HG02678 (cell line): Measurements from ENCODE around the gene MCCC2.
"Not testable (repeated sequence)": the region's sequence is repeated elsewhere in the genome, so short reads cannot be mapped to it uniquely, and the experiment has no call there.

Experiments
- ATAC-seq: cut with Tn5 transposase; IDR thresholded peaks from one replicate; pipeline ENCODE4 v1.9.1; 2021; ENCODE audit warnings: mild to moderate bottlenecking, moderate library complexity; ENCODE audit not compliant: unreplicated experiment

MCCC2 gene

DNA sequence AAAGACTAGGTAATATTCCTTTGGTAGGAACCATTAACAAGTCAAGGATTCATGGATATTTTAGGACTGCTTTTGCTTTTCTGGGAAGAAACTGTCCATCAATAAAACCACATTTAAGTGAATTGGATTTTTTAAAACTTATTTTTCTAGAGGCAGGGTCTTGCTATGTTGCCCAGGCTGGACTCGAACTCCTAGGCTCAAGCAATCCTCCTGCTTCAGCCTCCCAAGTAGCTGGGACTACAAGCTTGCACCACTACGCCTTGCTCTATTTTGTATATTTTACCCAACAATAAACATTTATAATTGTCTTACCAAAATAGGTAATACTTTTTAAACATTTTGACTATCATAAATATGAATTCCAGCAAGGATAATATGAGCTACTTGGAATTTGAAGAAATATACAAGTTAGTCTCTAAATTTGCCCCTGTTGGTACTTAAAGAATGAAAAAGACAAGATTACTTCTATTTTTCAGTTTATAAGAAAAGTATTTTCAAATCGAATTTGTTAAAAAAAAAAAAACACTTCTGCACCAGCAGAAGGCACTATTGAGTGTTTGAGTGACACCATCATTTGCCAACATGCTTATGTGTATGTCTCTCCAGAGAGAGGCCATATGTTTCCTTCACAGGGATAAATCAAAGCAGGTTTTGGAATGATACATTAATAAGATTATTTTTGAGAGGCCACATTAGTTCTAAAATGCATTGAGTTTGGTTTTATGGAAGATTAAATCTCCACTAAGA is 71.9 kb downstream of the MCCC2 start:
- ATAC-seq, result no peak

DNA sequence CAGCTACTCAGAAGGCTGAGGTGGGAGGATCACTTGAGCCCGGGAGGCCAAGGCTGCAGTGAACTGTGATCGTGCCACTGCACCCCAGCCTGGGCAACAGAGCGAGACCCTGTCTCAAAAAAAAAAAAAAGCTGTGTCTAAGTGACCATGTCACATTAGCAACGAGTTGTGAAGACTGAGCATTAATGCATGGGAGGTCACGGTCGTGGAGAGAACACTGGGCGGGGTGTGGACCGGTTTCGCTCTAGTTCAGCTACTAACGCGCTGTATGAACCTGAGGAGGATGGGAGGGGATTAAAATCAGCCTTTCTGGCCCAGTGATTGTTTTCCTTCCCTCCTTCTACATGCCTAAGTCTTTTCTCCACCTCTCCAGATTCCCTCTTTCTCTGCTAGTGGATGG is 75.2 kb downstream of the MCCC2 start:
- ATAC-seq, result no peak

DNA sequence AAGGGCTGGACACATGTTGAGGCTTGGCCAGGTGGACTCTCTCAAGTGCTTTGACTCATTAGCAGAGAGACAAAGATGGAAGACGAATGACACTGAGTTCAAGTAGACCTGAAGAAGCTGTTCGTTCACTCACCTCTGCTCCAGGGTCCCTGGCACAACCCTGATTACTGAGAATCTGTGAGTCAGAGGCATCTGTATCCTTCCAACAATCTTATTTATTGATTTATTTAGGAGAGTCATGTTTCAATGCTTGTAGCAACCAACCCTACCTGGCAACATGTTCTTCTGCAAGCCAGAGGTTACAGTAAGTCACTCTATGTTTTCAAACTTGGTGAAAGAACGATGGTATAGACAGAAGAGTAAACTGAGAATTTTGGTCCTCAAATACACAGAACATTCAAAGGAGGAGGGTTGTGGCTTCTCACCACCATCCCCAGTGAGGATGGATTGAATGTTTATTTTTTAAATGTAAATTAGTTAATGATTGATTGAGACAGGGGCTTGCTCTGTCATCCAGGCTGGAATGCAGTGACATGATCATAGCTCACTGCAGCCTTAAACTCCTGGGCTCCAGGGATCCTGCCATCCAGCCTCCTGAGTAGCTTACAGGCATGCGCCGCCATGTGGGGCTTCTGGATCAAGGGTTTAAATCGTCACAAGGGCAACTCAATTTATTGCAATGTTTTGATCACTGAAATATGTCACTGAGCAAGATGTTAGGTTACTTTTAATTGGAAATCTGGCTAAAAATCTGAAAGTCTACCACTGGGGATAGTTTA is 76.2 kb downstream of the MCCC2 start:
- no peak for ATAC-seq

DNA sequence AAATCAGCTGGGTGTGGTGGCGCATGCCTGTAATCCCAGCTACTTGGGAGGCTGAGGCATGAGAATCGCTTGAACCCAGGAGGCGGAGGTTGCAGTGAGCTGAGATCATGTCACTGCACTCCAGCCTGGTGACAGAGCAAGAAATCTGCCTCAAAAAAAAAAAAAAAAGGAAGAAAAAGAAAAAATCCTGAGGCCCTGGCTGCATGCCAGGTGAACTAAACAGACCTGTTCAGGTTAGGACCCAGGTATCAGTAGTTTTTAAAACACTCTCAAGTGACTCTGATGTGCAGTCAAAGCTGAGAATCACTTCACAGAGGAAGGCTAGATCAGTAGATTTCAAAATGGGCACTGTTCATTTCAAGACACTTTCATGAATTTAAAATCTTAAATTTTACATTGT is 77.5 kb downstream of the MCCC2 start:
- not testable (repeated sequence) for ATAC-seq

DNA sequence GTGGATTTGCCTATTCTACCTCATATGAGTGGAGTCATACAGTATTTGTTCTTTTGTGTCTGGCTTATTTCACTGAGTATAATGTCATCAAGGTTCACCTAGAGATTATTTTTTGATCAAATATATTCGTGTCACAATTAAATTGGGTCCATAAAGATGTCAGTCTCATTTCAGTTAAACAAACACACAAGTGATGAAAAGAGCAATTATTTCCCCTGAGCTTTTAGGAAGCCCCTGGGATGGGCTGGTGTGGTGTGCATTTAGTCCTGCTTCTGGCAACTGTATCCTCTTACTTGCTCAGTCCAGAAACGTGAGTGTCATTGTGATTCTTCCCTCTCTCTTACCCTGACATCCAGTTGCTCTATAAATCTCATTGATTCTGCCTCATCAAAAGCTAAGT is 79.2 kb downstream of the MCCC2 start:
- no peak for ATAC-seq

DNA sequence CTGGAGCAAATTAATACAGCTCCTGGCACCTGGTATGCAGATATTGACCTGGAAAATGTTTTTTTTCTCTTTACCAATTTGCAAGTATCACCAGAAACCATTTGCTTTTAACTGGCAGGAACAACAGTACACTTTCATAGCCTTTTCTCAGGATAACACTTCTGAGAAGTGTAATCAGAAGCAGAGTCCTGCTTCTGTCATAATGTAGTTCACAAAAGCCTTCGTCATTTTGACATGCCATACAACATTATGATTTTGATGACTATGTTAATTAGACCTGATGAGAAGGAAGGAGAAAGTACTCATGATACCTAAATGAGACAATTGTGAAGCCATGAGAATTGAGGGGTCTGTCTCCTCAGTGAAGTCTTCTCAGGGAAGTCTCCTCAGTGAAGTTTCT is 90.8 kb downstream of the MCCC2 start:
- no peak for ATAC-seq

DNA sequence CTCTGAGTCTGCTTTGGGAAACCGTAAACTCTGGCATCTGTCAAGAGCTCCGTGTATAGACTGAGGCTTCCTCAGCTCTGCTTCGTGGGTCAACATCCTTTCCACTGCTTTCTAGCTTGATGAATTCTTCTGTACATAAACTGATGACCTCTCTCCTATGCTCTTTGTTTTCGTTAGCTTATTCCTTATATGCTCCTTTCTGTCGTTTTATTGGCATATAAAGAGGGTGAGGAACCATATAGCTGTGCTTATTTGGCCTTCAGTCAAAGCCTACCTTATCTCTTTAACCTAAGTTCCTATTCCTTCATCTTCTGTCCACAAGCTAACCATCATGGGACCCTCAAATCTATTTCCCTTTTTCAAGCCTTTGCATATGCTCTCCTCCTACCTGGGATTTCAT is 92.6 kb downstream of the MCCC2 start:
- no peak for ATAC-seq

DNA sequence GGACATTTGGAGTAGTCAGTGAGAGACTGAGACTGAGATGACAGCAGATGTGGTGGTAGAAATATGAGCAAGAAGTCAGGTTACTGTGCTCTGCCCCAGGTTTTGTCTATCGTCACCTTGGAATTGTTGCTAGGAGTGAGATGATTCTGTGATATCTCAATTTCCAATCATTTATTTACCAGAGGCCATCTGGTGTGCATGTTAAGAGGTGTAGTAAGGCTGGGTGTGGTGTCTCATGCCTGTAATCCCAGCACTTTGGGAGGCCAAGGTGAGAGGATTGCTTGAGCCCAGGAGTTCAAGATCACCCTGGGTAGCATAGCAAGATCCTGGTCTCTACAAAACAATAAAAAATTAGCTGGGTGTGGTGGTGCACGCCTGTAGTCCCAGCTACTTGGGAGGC is 93.4 kb downstream of the MCCC2 start:
- ATAC-seq, result no peak

DNA sequence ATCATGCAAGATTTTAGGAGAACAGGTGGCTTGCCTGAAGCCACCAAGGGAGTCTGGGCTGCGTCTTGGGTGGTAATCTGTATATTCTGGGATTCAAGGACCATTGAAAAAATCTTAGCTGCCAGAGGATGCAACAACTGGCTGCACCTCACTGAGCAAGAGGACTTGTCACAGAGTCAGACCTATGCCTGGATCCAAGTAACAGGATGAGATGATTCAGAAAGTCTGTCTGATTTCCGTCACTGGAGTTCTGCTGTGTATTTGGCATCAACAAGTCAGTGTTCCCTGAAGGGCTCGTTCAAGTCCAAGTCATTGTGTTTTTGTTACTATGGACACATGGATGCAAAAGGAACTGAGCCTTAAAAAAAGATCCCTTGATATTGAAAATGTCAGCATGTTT is 94.2 kb downstream of the MCCC2 start:
- no peak for ATAC-seq

DNA sequence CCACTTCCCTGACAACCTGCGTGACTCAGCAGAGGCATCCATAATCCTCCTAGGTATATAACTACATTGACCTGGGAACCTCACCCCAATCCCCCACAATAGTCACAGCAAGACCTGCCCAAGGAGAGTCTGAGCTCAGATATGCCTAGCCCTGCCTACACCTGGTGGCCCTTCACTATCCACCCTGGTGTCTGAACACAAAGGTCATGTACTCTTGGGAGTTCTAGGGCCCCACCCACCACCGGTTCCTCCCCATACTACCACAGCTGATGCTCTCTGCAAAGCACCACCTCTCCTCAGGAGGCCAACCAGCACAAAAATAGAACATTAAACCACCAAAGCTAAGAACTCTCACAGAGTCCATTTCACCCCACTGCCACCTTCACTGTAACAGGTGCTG is 97.2 kb downstream of the MCCC2 start:
- ATAC-seq, result no peak

DNA sequence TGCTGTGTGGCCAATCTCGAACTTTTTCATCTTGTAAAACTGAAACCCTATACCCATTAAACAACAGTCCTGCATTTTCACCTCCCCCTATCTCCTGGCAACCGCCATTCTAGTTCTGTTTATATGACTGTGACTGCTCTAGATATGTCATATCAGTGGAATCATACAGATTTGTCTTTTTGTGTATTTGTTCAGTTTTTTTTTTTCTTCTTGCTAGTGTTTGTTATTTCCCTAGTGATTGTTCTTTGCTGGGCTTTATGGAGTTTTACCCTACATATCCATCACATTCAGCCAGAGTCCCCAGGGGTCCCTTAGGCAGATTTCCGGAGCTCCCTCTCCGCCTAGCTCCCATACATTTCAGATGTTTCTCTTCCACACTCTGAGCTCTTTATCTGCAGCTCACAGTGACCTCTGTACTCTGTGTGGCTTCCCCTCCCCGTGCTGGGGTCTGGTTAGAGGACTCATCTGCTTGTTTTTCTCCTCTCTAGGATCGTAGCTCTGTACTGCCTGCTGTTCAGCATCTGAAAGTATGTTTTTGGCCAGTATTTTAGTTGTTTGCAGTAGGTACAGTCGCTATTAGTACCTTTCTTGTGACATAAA is 106.8 kb downstream of the MCCC2 start:
- ATAC-seq, result no peak

DNA sequence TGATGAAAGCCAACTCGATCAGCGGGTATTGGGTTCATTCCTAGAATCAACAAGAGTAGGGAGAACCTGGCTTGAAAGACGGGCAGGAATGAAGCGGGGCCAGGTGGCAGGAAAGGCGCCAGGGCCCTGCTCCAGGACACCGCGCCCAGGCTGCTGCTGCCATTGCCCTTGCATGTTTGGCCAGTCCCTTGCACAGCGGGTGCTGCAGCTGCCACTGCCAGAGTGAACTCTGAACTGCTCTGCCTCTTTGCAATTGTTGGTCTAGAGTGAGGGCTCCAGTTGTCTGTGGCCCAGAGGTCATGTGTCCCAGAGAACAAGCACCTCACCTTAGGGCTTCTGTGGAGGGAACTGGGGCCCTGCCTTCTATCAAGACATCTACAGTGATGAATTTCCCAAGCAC is 107.9 kb downstream of the MCCC2 start:
- ATAC-seq, result no peak

DNA sequence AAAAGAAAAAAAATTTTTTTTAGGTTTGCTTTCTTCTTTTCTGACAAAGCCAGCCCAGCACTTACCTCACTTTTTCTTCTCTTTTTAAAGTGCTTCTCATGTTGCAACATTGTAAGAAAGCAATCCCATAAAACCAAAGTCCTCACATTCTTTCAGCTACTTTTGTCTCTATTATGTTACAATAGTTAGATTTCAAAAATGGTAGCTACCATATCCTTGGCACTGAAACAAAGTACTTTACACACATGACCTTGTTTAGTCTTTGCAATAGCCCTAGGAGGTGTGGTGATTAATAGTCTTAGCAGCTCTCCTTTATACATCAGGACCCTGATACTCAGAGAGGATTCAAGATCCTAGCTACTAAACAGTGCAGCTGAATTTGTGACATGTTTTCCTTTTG is 108.5 kb downstream of the MCCC2 start:
- no peak for ATAC-seq

DNA sequence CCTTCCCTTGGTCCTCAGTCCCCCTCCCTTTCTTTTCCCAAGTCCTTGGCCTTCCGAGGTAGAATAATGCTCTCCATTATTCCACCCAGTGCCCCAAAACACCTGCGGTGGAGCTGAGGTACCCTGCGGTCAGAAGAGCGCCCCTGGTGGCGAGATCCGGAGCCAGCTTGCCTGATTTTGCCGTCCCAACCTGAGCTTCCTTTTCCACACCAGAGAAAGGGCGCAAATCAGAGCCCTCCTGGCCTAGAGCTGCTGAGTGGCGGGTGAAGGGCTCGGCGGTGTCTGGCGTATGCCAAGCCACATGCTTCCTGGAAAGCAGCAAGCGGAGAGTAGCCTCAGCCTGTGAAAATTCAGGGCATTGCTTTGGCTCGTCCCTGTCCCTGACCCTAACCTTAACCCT is 110.8 kb downstream of the MCCC2 start:
- no peak for ATAC-seq

DNA sequence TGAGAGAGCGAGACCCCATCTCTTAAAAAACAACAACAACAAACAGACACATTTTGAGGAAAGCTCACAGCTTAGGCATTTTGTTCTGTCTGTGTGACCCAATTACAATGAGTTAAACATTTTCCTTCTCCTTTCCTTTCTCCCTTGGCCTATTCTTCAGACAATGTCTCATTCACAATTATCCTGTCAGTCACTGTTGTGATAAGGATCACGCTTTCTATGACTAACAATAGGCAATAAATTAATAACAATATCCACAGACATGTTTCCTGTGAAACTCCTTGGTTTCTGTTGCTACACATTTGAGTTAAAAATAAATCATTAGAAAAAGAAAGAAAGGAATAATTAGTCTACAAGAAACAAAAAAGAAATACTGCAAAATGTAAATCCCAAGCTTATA is 112.1 kb downstream of the MCCC2 start:
- no peak for ATAC-seq

DNA sequence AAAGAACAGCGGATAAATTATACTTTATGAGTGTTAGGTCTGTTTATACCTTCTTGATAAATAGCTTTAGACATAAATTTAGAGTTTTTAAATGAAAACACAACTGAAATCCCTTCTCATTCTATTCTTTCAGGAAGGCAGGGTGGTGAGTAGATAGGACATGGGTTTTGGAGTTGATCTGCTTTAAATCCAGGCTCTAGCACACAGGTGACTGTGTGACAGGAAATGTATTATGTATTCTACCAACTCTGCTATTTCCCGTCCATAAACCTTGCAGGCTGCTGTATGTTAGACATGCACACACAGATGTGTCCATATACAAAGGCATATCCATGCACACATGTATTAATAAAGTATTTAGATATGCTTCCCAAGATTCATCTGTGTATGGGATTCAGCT is 112.6 kb downstream of the MCCC2 start:
- ATAC-seq, result no peak

DNA sequence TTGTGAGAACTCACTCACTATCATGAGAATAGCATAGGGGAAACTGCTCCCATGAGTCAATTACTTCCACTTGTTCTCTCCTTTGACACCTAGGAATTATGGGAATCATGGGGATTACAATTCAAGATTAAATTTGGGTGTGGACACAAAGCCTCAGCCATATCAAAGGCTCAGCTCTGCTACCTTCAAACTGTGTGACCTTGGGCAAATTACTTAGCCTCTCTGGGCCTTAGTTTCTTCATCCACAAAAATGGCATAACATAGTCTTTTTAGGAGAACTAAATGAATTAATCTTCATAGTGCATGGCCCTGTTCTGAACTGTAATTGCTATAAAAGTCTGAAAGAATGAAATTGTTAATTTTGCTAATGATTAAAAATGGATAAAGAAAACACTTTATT is 113.7 kb downstream of the MCCC2 start:
- ATAC-seq, result no peak

DNA sequence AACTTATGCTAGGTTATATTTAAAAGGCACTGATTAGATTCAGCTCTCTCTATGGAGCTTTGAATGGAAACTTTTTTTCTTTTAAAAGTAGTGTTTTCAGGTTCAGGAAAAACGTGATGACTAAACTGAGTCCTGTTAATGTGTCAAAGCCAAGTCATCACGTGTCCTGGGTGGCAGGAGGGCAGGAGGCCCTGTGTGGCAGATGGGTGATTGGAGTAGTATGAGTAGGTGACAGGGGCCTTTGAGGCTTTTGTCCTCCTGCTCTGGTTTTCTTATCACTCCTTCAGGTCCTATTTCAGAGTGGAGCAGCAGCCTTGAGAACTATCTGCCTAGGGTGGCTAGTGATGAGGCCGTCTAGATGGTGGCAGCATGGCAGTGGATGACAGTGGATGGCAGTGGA is 114.3 kb downstream of the MCCC2 start:
- no peak for ATAC-seq

DNA sequence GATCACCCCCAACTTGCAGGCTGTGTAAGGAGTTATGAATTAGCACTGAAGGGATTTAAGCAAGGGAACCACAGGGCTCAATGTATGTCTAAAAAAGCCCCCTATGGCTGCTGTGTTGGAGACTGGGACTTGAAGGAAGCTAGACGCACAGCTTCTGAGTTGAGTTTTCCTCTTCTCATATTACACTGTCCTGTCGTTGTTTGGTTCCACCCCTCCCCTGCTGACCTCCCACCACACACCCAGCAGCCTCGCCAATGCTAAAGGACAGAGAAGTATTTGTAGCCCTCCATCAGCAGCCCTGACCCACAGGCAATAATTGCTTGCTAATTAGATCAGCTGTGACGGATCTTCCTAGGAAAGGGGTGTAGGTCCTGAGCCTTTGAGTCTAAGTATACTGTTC is 116.8 kb downstream of the MCCC2 start:
- no peak for ATAC-seq

DNA sequence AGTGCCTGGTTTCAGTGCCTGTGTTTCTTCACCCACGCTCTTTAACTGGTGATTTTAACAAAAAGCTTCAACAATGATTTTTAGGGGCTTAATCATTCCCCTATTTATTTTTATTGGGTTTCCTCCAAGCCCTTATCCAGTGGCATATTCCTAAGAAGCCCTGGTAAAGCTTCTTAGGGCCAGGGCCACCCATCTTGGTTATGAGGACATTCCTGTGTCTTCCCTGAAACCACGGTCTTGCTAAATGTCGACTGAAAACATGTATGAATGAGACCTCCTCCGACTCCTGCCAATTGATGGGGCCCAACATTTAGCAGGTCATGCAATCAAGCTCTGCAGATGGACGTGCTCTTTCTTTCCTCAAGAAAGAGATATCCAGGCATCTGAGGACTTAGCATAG is 118.3 kb downstream of the MCCC2 start:
- no peak for ATAC-seq

DNA sequence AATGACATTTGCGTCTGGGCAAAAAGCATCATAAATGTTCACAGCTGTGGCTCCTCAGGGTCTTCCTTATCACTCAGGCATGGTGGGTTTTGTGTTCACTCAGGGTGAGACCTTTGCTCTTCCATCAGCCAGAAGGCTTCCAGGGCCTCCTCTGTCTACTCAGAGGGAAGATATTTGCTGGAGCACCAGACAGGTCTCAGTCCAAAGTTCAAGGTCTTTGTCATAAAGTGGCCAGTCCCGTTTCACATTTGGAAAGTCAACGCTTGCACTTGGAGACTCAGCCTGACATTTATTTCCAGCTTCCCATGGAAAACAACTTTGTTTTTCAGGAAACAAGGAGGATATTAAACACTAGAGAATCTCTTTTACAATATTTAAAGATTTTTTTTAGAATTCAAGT is 119.8 kb downstream of the MCCC2 start:
- ATAC-seq, result no peak
